Small intestine (tissue), 7 donors: ENCODE data around the gene SYN1. TPM values are rescaled to one million over a fixed set of nuclear protein-coding genes. Genes with fewer than 3 reads are reported as not detected.

ENCODE experiments used
- DNase-seq, 2 donors: peaks; one replicate each; pipeline versions ENCODE4 v3.0.0 to v3.0.0-alpha.2; 2013
- FAIRE-seq: peaks from 2 replicates; lab custom pipeline; 2012; peaks lifted over from hg19 to GRCh38; lab: Jason Lieb, UNC
- H3K27ac ChIP-seq, 3 donors: one replicate each; pipeline ENCODE4 v1.5.1; 2013; ENCODE audit warnings: low read length in 2 of 3, mild to moderate bottlenecking in 2 of 3, control low read depth in 1 of 3, inconsistent platforms in 1 of 3, low read depth in 1 of 3, moderate library complexity in 1 of 3
- H3K27me3 ChIP-seq, 3 donors: one replicate each; pipeline ENCODE4 v1.6.1; 2013; ENCODE audit warnings: low read length in 3 of 3, inconsistent platforms in 1 of 3; ENCODE audit not compliant: control insufficient read depth in 3 of 3, insufficient read depth in 3 of 3
- H3K36me3 ChIP-seq, 3 donors: one replicate each; pipeline ENCODE4 v1.6.1; 2013; ENCODE audit warnings: low read length in 3 of 3, inconsistent platforms in 1 of 3, low read depth in 1 of 3, mild to moderate bottlenecking in 1 of 3, moderate library complexity in 1 of 3; ENCODE audit not compliant: control insufficient read depth in 3 of 3, insufficient read depth in 2 of 3
- H3K4me1 ChIP-seq, 3 donors: one replicate each; pipeline ENCODE4 v1.6.1; 2013; ENCODE audit warnings: low read length in 2 of 3, inconsistent platforms in 1 of 3, low read depth in 1 of 3, mild to moderate bottlenecking in 1 of 3, moderate library complexity in 1 of 3; ENCODE audit not compliant: control insufficient read depth in 3 of 3, insufficient read depth in 2 of 3
- H3K4me3 ChIP-seq, 3 donors: one replicate each; pipeline ENCODE4 v1.5.1; 2013; ENCODE audit warnings: low read length in 3 of 3, control low read depth in 1 of 3, inconsistent platforms in 1 of 3, low read depth in 1 of 3, mild to moderate bottlenecking in 1 of 3, moderate library complexity in 1 of 3
- H3K9me3 ChIP-seq, 2 donors: one replicate each; pipeline ENCODE4 v1.6.1; 2013; ENCODE audit warnings: low read depth in 1 of 2, low read length in 1 of 2; ENCODE audit not compliant: control insufficient read depth in 2 of 2, insufficient read depth in 1 of 2
- WGBS, 3 donors: extraction: QIAGEN DNeasy Blood & Tissue Kit; methylation state at CpG; one replicate each; pipeline ENCODE4 v1.1.7; 2013; 5-methylcytosine and 5-hydroxymethylcytosine counted together
- polyA plus RNA-seq, 4 donors: library from polyadenylated mRNA; stranded (reverse) in 3 of 4; unstranded in 1 of 4; fragments of 200-250 nt in 3 of 4; fragments of 120-200 nt in 1 of 4; gene quantifications; one replicate each; pipeline versions ENCODE4 v1.2.1 to v1.2.3, GENCODE V29; 2013
- donor health status: healthy with polysubstance abuse.
- donor health status: control.
- donor health status: control.
- donor health status: Bipolar disorder and iron deficiency.
- donor health status: healthy.

SYN1 gene
- polyA plus RNA-seq, 4 donors = 0.27 to 3.0 (median 1.3) TPM; not detected in 1

DNA sequence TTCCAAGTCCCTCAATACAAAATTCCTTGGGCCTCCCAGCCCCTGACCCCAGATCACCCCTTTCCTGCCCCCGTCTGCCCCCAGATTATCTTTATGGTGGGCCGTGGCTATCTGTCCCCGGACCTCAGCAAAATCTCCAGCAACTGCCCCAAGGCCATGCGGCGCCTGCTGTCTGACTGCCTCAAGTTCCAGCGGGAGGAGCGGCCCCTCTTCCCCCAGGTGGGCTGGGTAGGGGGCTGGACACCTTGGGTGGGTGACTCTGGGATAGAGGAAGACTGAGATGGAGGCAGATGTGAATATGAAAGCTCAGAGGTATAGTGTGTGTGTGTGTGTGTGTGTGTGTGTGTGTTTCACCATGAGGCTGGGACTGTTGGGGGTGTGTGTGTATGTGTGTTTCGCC, 48.9 kb downstream of the SYN1 start:
- H3K4me1 ChIP-seq = peaks cover 0 to 7% (median 0%) of the 10 kb centered on the region in 3 donors
- no peaks in the 10 kb centered on the region for H3K27me3 ChIP-seq
- peaks cover 0 to 51% (median 5%) of the 10 kb centered on the region in 3 donors for H3K36me3 ChIP-seq
- 84 to 92% (median 88%) methylated on average over 7 to 8 of the region's 8 CpGs for WGBS, 3 donors
- no peak overlapping the region for H3K4me3 ChIP-seq
- H3K9me3 ChIP-seq = no peaks in the 10 kb centered on the region
- FAIRE-seq (no peak), DNase-seq (no peak)
- H3K27ac ChIP-seq = no peak overlapping the region

GRCh38 chrX:47568656-47569295, 50.9 kb downstream of the SYN1 start:
- H3K4me3 ChIP-seq = no peak overlapping the region
- no peak for FAIRE-seq
- 93 to 94% (median 93%) methylated on average over 11 to 13 of the region's 13 CpGs for WGBS, 3 donors
- peak in 1 of 2 donors; percentile 14 for DNase-seq
- H3K36me3 ChIP-seq = peaks cover 4 to 61% (median 5%) of the 10 kb centered on the region in 3 donors
- H3K9me3 ChIP-seq = no peaks in the 10 kb centered on the region
- H3K4me1 ChIP-seq = peaks cover 0 to 3% (median 0%) of the 10 kb centered on the region in 3 donors
- H3K27me3 ChIP-seq = no peaks in the 10 kb centered on the region
- H3K27ac ChIP-seq = no peak overlapping the region

DNA sequence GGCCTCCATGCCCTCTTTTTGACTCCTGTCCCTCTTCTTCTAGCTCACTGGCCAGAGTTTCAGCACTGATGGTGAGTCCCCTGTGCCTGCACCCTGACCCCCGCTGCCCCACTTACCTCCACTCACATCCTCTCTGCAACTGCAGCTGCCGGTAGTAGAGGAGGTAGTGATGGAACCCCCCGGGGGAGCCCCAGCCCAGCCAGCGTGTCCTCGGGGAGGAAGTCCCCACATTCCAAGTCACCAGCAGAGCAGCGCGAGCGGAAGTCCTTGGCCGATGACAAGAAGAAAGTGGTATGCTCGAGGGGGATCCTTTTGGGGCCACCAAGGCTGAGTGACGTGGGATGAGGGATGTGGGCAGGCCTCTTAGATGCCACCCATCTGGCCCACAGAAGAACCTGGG, 52.8 kb downstream of the SYN1 start:
- no peak overlapping the region for H3K4me3 ChIP-seq
- WGBS, 3 donors = 86 to 91% (median 86%) methylated on average over 11 of the region's 11 CpGs
- H3K36me3 ChIP-seq = peaks cover 4 to 65% (median 5%) of the 10 kb centered on the region in 3 donors
- no peaks in the 10 kb centered on the region for H3K27me3 ChIP-seq
- H3K9me3 ChIP-seq = no peaks in the 10 kb centered on the region
- no peak for DNase-seq
- no peak overlapping the region for H3K27ac ChIP-seq
- H3K4me1 ChIP-seq = no peaks in the 10 kb centered on the region
- FAIRE-seq = no peak

DNA sequence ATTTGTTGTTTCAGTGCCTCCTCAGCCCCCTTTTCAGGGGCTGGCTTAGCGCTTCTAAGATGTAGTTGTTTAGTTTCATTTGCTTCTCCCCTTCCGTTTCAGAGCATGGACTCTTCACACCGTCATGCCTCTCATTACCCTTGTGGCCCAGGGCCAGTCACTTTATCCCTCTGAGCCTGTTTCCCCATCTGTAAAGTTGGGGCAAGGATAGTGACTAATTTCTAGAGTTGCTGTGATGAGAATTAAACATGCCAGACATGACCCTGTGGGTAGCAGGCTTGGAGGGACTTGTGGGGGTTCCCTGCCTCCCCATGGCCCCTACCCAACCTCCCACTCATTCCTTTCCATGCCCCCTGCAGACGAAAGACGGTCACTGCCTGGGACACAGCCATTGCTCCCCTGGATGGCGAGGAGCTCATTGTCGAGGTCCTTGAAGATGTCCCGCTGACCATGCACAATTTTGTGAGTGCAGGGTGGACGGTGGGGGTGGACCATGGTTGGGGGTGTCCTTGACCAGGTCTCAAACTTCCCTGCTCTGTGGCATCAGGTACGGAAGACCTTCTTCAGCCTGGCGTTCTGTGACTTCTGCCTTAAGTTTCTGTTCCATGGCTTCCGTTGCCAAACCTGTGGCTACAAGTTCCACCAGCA, 55.1 kb downstream of the SYN1 start:
- no peaks in the 10 kb centered on the region for H3K9me3 ChIP-seq
- H3K27me3 ChIP-seq = no peaks in the 10 kb centered on the region
- H3K27ac ChIP-seq = no peak overlapping the region
- no peak overlapping the region for H3K4me3 ChIP-seq
- peaks cover 3 to 46% (median 4%) of the 10 kb centered on the region in 3 donors for H3K36me3 ChIP-seq
- FAIRE-seq (no peak), DNase-seq (no peak)
- peaks cover 0 to 3% (median 0%) of the 10 kb centered on the region in 3 donors for H3K4me1 ChIP-seq
- 79 to 80% (median 80%) methylated on average over 10 to 12 of the region's 12 CpGs for WGBS, 3 donors

- Histone ChIP-seq H3K27ac (no peak overlapping the region), H3K4me1 (peaks cover 0 to 3% (median 0%) of the 10 kb centered on the region in 3 donors), H3K9me3 (no peaks in the 10 kb centered on the region), H3K36me3 (peaks cover 3 to 39% (median 4%) of the 10 kb centered on the region in 3 donors), H3K27me3 (no peaks in the 10 kb centered on the region), H3K4me3 (no peak overlapping the region)
- FAIRE-seq = no peak
- 80 to 85% (median 82%) methylated on average over 8 of the region's 8 CpGs for WGBS, 3 donors
- no peak for DNase-seq
These were observed 55.8 kb downstream of the SYN1 start for GRCh38 chrX:47563801-47564315.

GRCh38 chrX:47562615-47563243, 56.9 kb downstream of the SYN1 start:
- Histone ChIP-seq H3K4me1 (peaks cover 0 to 3% (median 0%) of the 10 kb centered on the region in 3 donors), H3K36me3 (peaks cover 0 to 32% (median 4%) of the 10 kb centered on the region in 3 donors), H3K27ac (no peak overlapping the region), H3K27me3 (no peaks in the 10 kb centered on the region), H3K9me3 (no peaks in the 10 kb centered on the region), H3K4me3 (no peak overlapping the region)
- FAIRE-seq (no peak), DNase-seq (no peak)
- WGBS, 3 donors = 79 to 82% (median 80%) methylated on average over 11 to 13 of the region's 13 CpGs

GRCh38 chrX:47561659-47562151, 58.0 kb downstream of the SYN1 start:
- FAIRE-seq (no peak), DNase-seq (no peak)
- Histone ChIP-seq H3K27me3 (no peaks in the 10 kb centered on the region), H3K36me3 (peaks cover 0 to 23% (median 4%) of the 10 kb centered on the region in 3 donors), H3K4me3 (peak overlapping the region; percentile 63 to 84 (median 64)), H3K4me1 (peaks cover 0 to 3% (median 0%) of the 10 kb centered on the region in 3 donors), H3K9me3 (no peaks in the 10 kb centered on the region), H3K27ac (peak overlapping the region; percentile 59 to 97 (median 95))
- 7 to 54% (median 11%) methylated on average over 9 of the region's 9 CpGs for WGBS, 3 donors
